Sigmoid colon (tissue), 7 donors: ENCODE measurements around the gene ADAMTS8. TPM values are rescaled to one million over a fixed set of nuclear protein-coding genes. Genes with fewer than 3 reads are reported as not detected.

Experiments used
- DNase-seq: peaks from one replicate; pipeline ENCODE4 v3.0.0-alpha.2; 2019
- H3K27ac ChIP-seq, 4 donors: fragments of 200-600 bp; sonication (generic); one replicate each; pipeline ENCODE4 v1.5.1; 2016 to 2019; ENCODE audit warnings: mild to moderate bottlenecking in 1 of 4
- H3K27me3 ChIP-seq, 3 donors: fragments of 200-600 bp; sonication (generic); one replicate each; pipeline ENCODE4 v1.5.1; 2019; ENCODE audit warnings: mild to moderate bottlenecking in 1 of 3
- H3K36me3 ChIP-seq, 4 donors: fragments of 200-600 bp; sonication (generic); one replicate each; pipeline ENCODE4 v1.5.1; 2016 to 2019
- H3K4me1 ChIP-seq, 4 donors: fragments of 200-600 bp; sonication (generic); one replicate each; pipeline ENCODE4 v1.5.1; 2017 to 2019
- H3K4me3 ChIP-seq, 4 donors: fragments of 200-600 bp; sonication (generic); one replicate each; pipeline ENCODE4 v1.5.1; 2017 to 2019; ENCODE audit warnings: mild to moderate bottlenecking in 2 of 4, moderate library complexity in 1 of 4
- H3K9me3 ChIP-seq, 4 donors: fragments of 200-600 bp in 3 of 4; sonication (generic) in 3 of 4; one replicate each; pipeline versions ENCODE4 v1.5.1 to v1.6.1; 2013 to 2019
- EP300 ChIP-seq, 4 donors: sonication (generic); formaldehyde crosslinking; IDR thresholded peaks; one replicate each; pipeline ENCODE4 v1.6.1; 2017; ENCODE audit warnings: antibody characterized with exemption in 4 of 4
- POLR2A ChIP-seq, 2 donors: fragments of 450-650 bp; IDR thresholded peaks; one replicate each; pipeline ENCODE4 v1.6.1; 2016; ENCODE audit warnings: antibody characterized with exemption in 2 of 2, mild to moderate bottlenecking in 2 of 2, moderate library complexity in 2 of 2
- POLR2AphosphoS5 ChIP-seq, 4 donors: sonication (generic); formaldehyde crosslinking; IDR thresholded peaks; one replicate each; pipeline ENCODE4 v1.6.1; 2017; ENCODE audit warnings: antibody characterized with exemption in 4 of 4
- WGBS, 2 donors: extraction: QIAGEN DNeasy Blood & Tissue Kit; methylation state at CpG; one replicate each; pipeline ENCODE4 v1.1.7; 2013; 5-methylcytosine and 5-hydroxymethylcytosine counted together
- intact Hi-C: fragments of 100-400 bp; cut with DNase I; formaldehyde crosslinking; loops from one replicate; pipeline ENCODE4 v1.15.1; 2023
- polyA plus RNA-seq, 3 donors: library from polyadenylated mRNA; stranded (reverse); fragments of 200-250 nt; gene quantifications; one replicate each; pipeline ENCODE4 v1.2.3, GENCODE V29; 2013
- total RNA-seq, 4 donors: library from RNA; depleted of rRNA; stranded (reverse); fragments of >200 nt; gene quantifications; one replicate each; pipeline ENCODE4 v1.1.0, GENCODE V29; 2016
- TF ChIP-seq, protein P1 (sequence below), 4 experiments: fragments of 450-650 bp in 3 of 4; fragments of 200-600 bp in 1 of 4; IDR thresholded peaks; one replicate each; pipeline ENCODE4 v1.5.1; 2016 to 2019; ENCODE audit warnings: antibody characterized with exemption in 4 of 4, mild to moderate bottlenecking in 3 of 4, moderate library complexity in 2 of 4
- donor health status: healthy with polysubstance abuse.
- donor health status: Bipolar disorder and iron deficiency.
- donor health status: healthy.

ADAMTS8 gene
- total and polyA plus RNA-seq, 7 donors: under 0.01 to 11.9 (median 4.2) TPM; not detected in 1

GRCh38 chr11:130434521-130435223 lies 6.3 kb upstream of the ADAMTS8 start:
- TF ChIP-seq, protein P1, sequence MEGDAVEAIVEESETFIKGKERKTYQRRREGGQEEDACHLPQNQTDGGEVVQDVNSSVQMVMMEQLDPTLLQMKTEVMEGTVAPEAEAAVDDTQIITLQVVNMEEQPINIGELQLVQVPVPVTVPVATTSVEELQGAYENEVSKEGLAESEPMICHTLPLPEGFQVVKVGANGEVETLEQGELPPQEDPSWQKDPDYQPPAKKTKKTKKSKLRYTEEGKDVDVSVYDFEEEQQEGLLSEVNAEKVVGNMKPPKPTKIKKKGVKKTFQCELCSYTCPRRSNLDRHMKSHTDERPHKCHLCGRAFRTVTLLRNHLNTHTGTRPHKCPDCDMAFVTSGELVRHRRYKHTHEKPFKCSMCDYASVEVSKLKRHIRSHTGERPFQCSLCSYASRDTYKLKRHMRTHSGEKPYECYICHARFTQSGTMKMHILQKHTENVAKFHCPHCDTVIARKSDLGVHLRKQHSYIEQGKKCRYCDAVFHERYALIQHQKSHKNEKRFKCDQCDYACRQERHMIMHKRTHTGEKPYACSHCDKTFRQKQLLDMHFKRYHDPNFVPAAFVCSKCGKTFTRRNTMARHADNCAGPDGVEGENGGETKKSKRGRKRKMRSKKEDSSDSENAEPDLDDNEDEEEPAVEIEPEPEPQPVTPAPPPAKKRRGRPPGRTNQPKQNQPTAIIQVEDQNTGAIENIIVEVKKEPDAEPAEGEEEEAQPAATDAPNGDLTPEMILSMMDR (IDR thresholded peaks at IDR 0.05): peak; percentile 70 to 87 (median 82)
- no peak for TF ChIP-seq POLR2A (IDR thresholded peaks at IDR 0.05)
- TF ChIP-seq POLR2AphosphoS5 (IDR thresholded peaks at IDR 0.05): peak in 1 of 4 donors; percentile 7
- peak; percentile 90 for DNase-seq
- Histone ChIP-seq H3K9me3 (no peaks in the 10 kb centered on the region), H3K27ac (peak overlapping the region; percentile 77 to 86 (median 80)), H3K36me3 (no peaks in the 10 kb centered on the region), H3K4me3 (peak overlapping the region; percentile 41 to 62 (median 53)), H3K4me1 (peaks cover 0 to 19% (median 14%) of the 10 kb centered on the region in 4 donors), H3K27me3 (no peaks in the 10 kb centered on the region)
- 1% methylated on average over 20 of the region's 20 CpGs for WGBS, 2 donors
- intact Hi-C loops: loop anchor here (1.0 to 5.0 kb wide), 6 partner anchors 88 to 482 kb away; partner anchors contain the start of gene SNX19

DNA sequence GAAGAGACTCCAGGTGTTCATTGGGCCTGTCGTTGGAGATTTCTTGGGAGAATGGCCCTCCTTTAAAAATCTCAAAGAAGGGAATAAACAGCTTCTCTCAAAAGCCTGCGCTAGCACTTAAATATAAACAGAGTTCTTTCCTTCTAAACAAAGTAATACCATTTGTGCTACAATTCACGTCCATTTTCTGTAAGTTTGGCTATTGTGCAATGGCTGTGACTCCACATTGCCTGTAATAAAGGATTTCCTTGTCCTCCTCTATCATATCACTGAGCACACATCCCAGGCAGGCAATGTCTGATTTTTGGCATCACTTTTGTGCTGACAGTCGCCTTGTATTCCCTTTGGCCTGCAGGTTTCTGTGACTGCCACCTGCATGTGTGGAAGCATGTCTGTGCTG lies 4.9 kb upstream of the ADAMTS8 start:
- Histone ChIP-seq H3K4me1 (peaks cover 0 to 29% (median 21%) of the 10 kb centered on the region in 4 donors), H3K36me3 (no peaks in the 10 kb centered on the region), H3K27ac (no peak overlapping the region), H3K27me3 (no peaks in the 10 kb centered on the region), H3K9me3 (no peaks in the 10 kb centered on the region), H3K4me3 (no peak overlapping the region)
- intact Hi-C loops: no loop called here
- no peak for DNase-seq
- 78 to 81% methylated on average over 4 of the region's 4 CpGs for WGBS, 2 donors
- TF ChIP-seq POLR2A (IDR thresholded peaks at IDR 0.05) (no peak), EP300 (IDR thresholded peaks at IDR 0.05) (no peak), POLR2AphosphoS5 (IDR thresholded peaks at IDR 0.05) (no peak)
- TF ChIP-seq, protein P1 (IDR thresholded peaks at IDR 0.05): no peak

- no peak overlapping the region for H3K27ac ChIP-seq
- no peak overlapping the region for H3K4me3 ChIP-seq
- 48 to 70% methylated on average over 3 of the region's 3 CpGs for WGBS, 2 donors
- intact Hi-C loops: loop anchor here (1.0 kb wide), 1 partner anchor 462 kb away; no protein-coding TSS in a partner anchor
- no peaks in the 10 kb centered on the region for H3K9me3 ChIP-seq
- H3K36me3 ChIP-seq: no peaks in the 10 kb centered on the region
- H3K27me3 ChIP-seq: peaks cover 0 to 11% (median 0%) of the 10 kb centered on the region in 3 donors
- TF ChIP-seq POLR2A (IDR thresholded peaks at IDR 0.05) (no peak), POLR2AphosphoS5 (IDR thresholded peaks at IDR 0.05) (no peak), EP300 (IDR thresholded peaks at IDR 0.05) (no peak)
- TF ChIP-seq, protein P1 (IDR thresholded peaks at IDR 0.05): no peak
- no peak for DNase-seq
- peaks cover 0 to 40% (median 32%) of the 10 kb centered on the region in 4 donors for H3K4me1 ChIP-seq
Measured at GRCh38 chr11:130431801-130432200, 3.4 kb upstream of the ADAMTS8 start.

DNA sequence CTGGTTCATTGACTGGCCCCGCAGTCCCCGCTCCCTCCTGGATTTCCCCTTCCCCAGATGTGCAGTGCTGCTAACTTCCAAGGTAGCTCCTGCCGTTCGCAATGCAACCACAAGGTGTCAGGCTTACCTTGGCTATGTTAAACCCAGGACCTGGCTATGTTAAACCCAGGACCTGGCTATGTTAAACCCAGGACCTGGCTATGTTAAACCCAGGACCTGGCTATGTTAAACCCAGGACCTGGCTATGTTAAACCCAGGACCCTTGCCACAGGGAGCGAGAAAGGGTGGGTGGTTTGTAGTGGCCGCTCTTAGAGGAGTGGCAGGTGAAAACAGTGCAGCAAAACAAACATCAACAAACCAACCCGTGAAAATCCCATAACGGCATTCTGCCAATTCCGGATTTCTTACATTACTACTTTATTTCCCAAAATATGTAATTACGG lies 2.9 kb upstream of the ADAMTS8 start:
- Histone ChIP-seq H3K27ac (no peak overlapping the region), H3K9me3 (no peaks in the 10 kb centered on the region), H3K27me3 (peaks cover 0 to 11% (median 0%) of the 10 kb centered on the region in 3 donors), H3K4me1 (peaks cover 0 to 44% (median 36%) of the 10 kb centered on the region in 4 donors), H3K36me3 (no peaks in the 10 kb centered on the region), H3K4me3 (no peak overlapping the region)
- 11 to 21% methylated on average over 10 of the region's 10 CpGs for WGBS, 2 donors
- no peak for TF ChIP-seq POLR2A (IDR thresholded peaks at IDR 0.05)
- TF ChIP-seq, protein P1 (IDR thresholded peaks at IDR 0.05): peak; percentile 63 to 79 (median 68)
- intact Hi-C loops: loop anchor here (1.0 kb wide), 1 partner anchor 463 kb away; no protein-coding TSS in a partner anchor
- DNase-seq: peak; percentile 84
